ENCODE results near the gene PPM1N. TPM values are rescaled to one million over a fixed set of nuclear protein-coding genes. Genes with fewer than 3 reads are reported as not detected.

Gene PPM1N
- total RNA-seq, 1 experiment from 2014 or later: 1.2 TPM

- no peaks in the 10 kb centered on the region for H3K36me3 ChIP-seq (ENCODE audit: control insufficient read depth, insufficient read depth, low read length)
- no peak overlapping the region for H3K4me3 Mint-ChIP-seq (ENCODE audit: unreplicated experiment)
- CTCF ChIA-PET: interaction anchor here (0.5 to 0.7 kb wide), 3 partner anchors 15 to 312 kb away, joined by 3 to 4 read pairs (median 4); no protein-coding TSS in a partner anchor
- H3K4me3 ChIP-seq (ENCODE audit: low read depth, low read length): no peak overlapping the region
- no peaks in the 10 kb centered on the region for H3K9me3 ChIP-seq
- intact Hi-C loops (cut with micrococcal nuclease; ENCODE audit: unreplicated experiment): no loop called here
- H3K27me3 ChIP-seq (replicated peaks; ENCODE audit: control insufficient read depth, insufficient read depth, low read length): no peaks in the 10 kb centered on the region
- H3K4me1 ChIP-seq: peaks cover 23% of the 10 kb centered on the region
- POLR2A ChIA-PET: interaction anchor here (0.6 kb wide), 1 partner anchor 264 kb away, joined by 6 read pairs; no protein-coding TSS in a partner anchor
- H3K27me3 Mint-ChIP-seq (ENCODE audit: insufficient read depth, unreplicated experiment): peaks cover 3% of the 10 kb centered on the region
- no peak overlapping the region for H3K27ac Mint-ChIP-seq (ENCODE audit: unreplicated experiment)
- BruUV-seq (replicated peaks): no TSS peak
- no peak for DNase-seq
- H3K4me1 Mint-ChIP-seq (ENCODE audit: low read depth, unreplicated experiment): peaks cover 21% of the 10 kb centered on the region
- H3K9me3 Mint-ChIP-seq (ENCODE audit: unreplicated experiment): no peaks in the 10 kb centered on the region
- H3K36me3 Mint-ChIP-seq (ENCODE audit: insufficient read depth, unreplicated experiment): peaks cover 1% of the 10 kb centered on the region
- TF ChIP-seq CTCF (IDR thresholded peaks at IDR 0.05; ENCODE audit: insufficient read depth in 1 of 2, low read depth in 1 of 2, low read length in 1 of 2, severe bottlenecking in 1 of 2, unreplicated experiment in 1 of 2): no peak
These were observed 2.9 kb downstream of the PPM1N start for GRCh38 chr19:45500918-45501729.

GRCh38 chr19:45501730-45502014 lies 3.4 kb downstream of the PPM1N start:
- peaks cover 18% of the 10 kb centered on the region for H3K4me1 ChIP-seq
- ChIA-PET CTCF (interaction anchor here (0.6 to 0.7 kb wide), 2 partner anchors 16 to 159 kb away, joined by 4 read pairs; no protein-coding TSS in a partner anchor), POLR2A (interaction anchor here (0.6 kb wide), 1 partner anchor 263 kb away, joined by 6 read pairs; no protein-coding TSS in a partner anchor)
- no peak overlapping the region for H3K27ac Mint-ChIP-seq (ENCODE audit: unreplicated experiment)
- no peaks in the 10 kb centered on the region for H3K27me3 ChIP-seq (replicated peaks; ENCODE audit: control insufficient read depth, insufficient read depth, low read length)
- BruUV-seq (replicated peaks): no TSS peak
- H3K4me3 ChIP-seq (ENCODE audit: low read depth, low read length): no peak overlapping the region
- no peaks in the 10 kb centered on the region for H3K9me3 ChIP-seq
- H3K4me3 Mint-ChIP-seq (ENCODE audit: unreplicated experiment): no peak overlapping the region
- H3K36me3 Mint-ChIP-seq (ENCODE audit: insufficient read depth, unreplicated experiment): peaks cover 7% of the 10 kb centered on the region
- no peak for DNase-seq
- H3K9me3 Mint-ChIP-seq (ENCODE audit: unreplicated experiment): no peaks in the 10 kb centered on the region
- peaks cover 3% of the 10 kb centered on the region for H3K27me3 Mint-ChIP-seq (ENCODE audit: insufficient read depth, unreplicated experiment)
- no peaks in the 10 kb centered on the region for H3K36me3 ChIP-seq (ENCODE audit: control insufficient read depth, insufficient read depth, low read length)
- intact Hi-C loops (cut with micrococcal nuclease; ENCODE audit: unreplicated experiment): no loop called here
- H3K4me1 Mint-ChIP-seq (ENCODE audit: low read depth, unreplicated experiment): peaks cover 21% of the 10 kb centered on the region
- TF ChIP-seq CTCF (IDR thresholded peaks at IDR 0.05; ENCODE audit: insufficient read depth in 1 of 2, low read depth in 1 of 2, low read length in 1 of 2, severe bottlenecking in 1 of 2, unreplicated experiment in 1 of 2): no peak

- BruUV-seq (replicated peaks): no TSS peak
- intact Hi-C loops (cut with micrococcal nuclease; ENCODE audit: unreplicated experiment): no loop called here
- H3K27me3 Mint-ChIP-seq (ENCODE audit: insufficient read depth, unreplicated experiment): peaks cover 1% of the 10 kb centered on the region
- ChIA-PET CTCF (no interaction called here), POLR2A (interaction anchor here (0.6 kb wide), 1 partner anchor 263 kb away, joined by 6 read pairs; no protein-coding TSS in a partner anchor)
- H3K36me3 Mint-ChIP-seq (ENCODE audit: insufficient read depth, unreplicated experiment): peaks cover 11% of the 10 kb centered on the region
- H3K36me3 ChIP-seq (ENCODE audit: control insufficient read depth, insufficient read depth, low read length): no peaks in the 10 kb centered on the region
- H3K4me1 Mint-ChIP-seq (ENCODE audit: low read depth, unreplicated experiment): peaks cover 17% of the 10 kb centered on the region
- H3K27me3 ChIP-seq (replicated peaks; ENCODE audit: control insufficient read depth, insufficient read depth, low read length): no peaks in the 10 kb centered on the region
- no peak overlapping the region for H3K4me3 ChIP-seq (ENCODE audit: low read depth, low read length)
- no peak for DNase-seq
- no peaks in the 10 kb centered on the region for H3K9me3 ChIP-seq
- TF ChIP-seq CTCF (IDR thresholded peaks at IDR 0.05; ENCODE audit: insufficient read depth in 1 of 2, low read depth in 1 of 2, low read length in 1 of 2, severe bottlenecking in 1 of 2, unreplicated experiment in 1 of 2): no peak
- H3K4me3 Mint-ChIP-seq (ENCODE audit: unreplicated experiment): no peak overlapping the region
- no peak overlapping the region for H3K27ac Mint-ChIP-seq (ENCODE audit: unreplicated experiment)
- H3K4me1 ChIP-seq: peaks cover 18% of the 10 kb centered on the region
- no peaks in the 10 kb centered on the region for H3K9me3 Mint-ChIP-seq (ENCODE audit: unreplicated experiment)
These were observed 3.9 kb downstream of the PPM1N start for GRCh38 chr19:45502111-45502510.
